IMR-90 (cell line): ENCODE measurements around the gene ASB1.

Source experiments
- BHLHE40 ChIP-seq: fragments of 150-350 bp; IDR thresholded peaks from 2 replicates; pipeline ENCODE4 v1.6.1; 2016; ENCODE audit warnings: mild to moderate bottlenecking, low read depth, low read length
- FOS ChIP-seq: fragments of 150-350 bp; IDR thresholded peaks from 2 replicates; pipeline ENCODE4 v1.6.1; 2016; ENCODE audit warnings: low read depth, low read length
- MAFK ChIP-seq: IDR thresholded peaks from 2 replicates; pipeline ENCODE4 v1.6.1; 2012; ENCODE audit warnings: low read depth, low read length, improper control_type of control experiment
- MXI1 ChIP-seq: IDR thresholded peaks from 2 replicates; pipeline ENCODE4 v1.6.1; 2012; ENCODE audit warnings: low read depth, mild to moderate bottlenecking, low read length, moderate library complexity, borderline replicate concordance
- POLR2A ChIP-seq: IDR thresholded peaks from 2 replicates; pipeline ENCODE4 v1.6.1; 2012; ENCODE audit warnings: mild to moderate bottlenecking, low read depth, low read length
- RAD21 ChIP-seq: IDR thresholded peaks from 2 replicates; pipeline ENCODE4 v1.6.1; 2012; ENCODE audit warnings: low read length, improper control_type of control experiment
- RFX5 ChIP-seq: IDR thresholded peaks from 2 replicates; pipeline ENCODE4 v1.8.0; 2012; ENCODE audit warnings: low read depth, mild to moderate bottlenecking, low read length, moderate library complexity
- TF ChIP-seq, protein P1 (sequence below): conservative IDR thresholded peaks from 2 replicates; pipeline ENCODE4 v1.5.1; 2012; ENCODE audit warnings: mild to moderate bottlenecking, low read depth, low read length, improper control_type of control experiment
- TF ChIP-seq, protein P2 (sequence below): fragments of 150-350 bp; IDR thresholded peaks from 2 replicates; pipeline ENCODE4 v1.6.1; 2017; ENCODE audit warnings: mild to moderate bottlenecking, antibody characterized with exemption, low read length, low read depth

DNA sequence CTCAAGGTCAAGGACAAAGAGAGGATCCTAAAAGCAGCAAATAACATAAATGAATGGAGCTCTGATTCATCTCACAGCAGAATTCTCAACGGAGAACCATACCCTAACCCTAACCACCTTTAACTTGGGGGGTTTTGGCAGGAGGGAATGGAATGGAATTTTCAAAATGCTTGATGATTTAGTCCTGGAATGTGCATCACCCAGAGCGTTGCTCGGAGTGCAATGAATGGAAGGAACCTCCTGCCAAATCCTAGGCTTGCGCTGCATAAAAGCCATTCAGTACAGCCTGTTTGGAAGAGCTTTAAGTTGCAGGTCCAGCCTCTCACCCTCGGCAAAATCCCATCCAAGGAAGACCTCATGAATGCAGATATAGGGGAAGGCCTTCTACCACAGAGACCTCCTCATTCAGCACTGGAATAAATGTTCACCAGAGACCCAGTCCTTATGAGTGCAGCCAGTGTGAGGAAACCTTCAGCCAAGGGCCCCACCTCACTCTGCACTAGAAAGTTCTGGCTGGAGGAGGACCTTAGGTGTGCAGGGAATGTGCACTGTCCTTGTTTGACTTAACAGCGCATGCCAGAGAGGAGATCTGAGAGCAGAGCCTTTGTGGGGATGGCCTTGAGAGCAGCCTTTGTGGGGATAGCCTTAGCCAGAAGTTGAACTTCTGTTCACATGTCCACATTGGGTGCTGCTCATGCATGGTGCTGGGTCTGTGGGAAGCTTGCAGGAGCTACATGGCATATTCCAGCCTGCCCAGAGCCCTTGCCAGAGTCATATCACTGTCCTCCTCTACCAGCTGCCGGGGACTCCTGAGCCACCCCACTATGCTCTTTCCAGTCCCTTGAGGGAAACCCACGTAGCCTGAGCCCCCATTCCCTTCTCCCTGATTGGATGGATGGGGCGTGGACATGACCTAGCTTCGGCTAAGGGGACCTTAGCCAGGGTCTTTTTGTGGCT lies 30.5 kb downstream of the ASB1 start:
- TF ChIP-seq, protein P1, sequence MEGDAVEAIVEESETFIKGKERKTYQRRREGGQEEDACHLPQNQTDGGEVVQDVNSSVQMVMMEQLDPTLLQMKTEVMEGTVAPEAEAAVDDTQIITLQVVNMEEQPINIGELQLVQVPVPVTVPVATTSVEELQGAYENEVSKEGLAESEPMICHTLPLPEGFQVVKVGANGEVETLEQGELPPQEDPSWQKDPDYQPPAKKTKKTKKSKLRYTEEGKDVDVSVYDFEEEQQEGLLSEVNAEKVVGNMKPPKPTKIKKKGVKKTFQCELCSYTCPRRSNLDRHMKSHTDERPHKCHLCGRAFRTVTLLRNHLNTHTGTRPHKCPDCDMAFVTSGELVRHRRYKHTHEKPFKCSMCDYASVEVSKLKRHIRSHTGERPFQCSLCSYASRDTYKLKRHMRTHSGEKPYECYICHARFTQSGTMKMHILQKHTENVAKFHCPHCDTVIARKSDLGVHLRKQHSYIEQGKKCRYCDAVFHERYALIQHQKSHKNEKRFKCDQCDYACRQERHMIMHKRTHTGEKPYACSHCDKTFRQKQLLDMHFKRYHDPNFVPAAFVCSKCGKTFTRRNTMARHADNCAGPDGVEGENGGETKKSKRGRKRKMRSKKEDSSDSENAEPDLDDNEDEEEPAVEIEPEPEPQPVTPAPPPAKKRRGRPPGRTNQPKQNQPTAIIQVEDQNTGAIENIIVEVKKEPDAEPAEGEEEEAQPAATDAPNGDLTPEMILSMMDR: no peak
- TF ChIP-seq, protein P2, sequence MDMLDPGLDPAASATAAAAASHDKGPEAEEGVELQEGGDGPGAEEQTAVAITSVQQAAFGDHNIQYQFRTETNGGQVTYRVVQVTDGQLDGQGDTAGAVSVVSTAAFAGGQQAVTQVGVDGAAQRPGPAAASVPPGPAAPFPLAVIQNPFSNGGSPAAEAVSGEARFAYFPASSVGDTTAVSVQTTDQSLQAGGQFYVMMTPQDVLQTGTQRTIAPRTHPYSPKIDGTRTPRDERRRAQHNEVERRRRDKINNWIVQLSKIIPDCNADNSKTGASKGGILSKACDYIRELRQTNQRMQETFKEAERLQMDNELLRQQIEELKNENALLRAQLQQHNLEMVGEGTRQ: no peak
- TF ChIP-seq FOS: no peak
- no peak for TF ChIP-seq RFX5
- no peak for TF ChIP-seq BHLHE40
- TF ChIP-seq POLR2A: no peak
- no peak for TF ChIP-seq MAFK
- no peak for TF ChIP-seq RAD21
- TF ChIP-seq MXI1: no peak
